Measurements from ENCODE around the gene TFCP2.

TFCP2 gene

DNA sequence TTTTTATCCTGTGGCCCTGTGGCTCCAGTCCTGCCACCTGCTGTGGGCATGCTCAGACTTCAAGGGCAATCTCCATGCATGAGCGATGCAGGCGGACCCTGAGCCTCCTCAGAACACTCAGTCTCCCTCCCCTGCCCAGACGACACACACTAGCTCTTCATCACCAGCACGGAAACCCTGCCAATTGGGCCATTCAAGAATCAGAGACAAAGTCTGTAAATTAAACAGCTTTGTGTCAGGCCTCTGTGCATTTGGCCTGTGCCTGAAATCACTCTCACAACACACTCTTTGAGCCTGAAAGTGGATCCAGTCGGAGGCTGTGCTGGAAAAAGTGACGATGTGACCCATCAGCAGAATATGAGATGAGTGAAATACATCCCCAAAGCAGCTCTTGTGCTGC, 32.4 kb upstream of the TFCP2 start:
- Histone ChIP-seq H3K4me3 (no peak overlapping the region), H3K27ac (no peak overlapping the region)
- no peak for DNase-seq (ENCODE audit: low spot score)
- TF ChIP-seq, protein P1, sequence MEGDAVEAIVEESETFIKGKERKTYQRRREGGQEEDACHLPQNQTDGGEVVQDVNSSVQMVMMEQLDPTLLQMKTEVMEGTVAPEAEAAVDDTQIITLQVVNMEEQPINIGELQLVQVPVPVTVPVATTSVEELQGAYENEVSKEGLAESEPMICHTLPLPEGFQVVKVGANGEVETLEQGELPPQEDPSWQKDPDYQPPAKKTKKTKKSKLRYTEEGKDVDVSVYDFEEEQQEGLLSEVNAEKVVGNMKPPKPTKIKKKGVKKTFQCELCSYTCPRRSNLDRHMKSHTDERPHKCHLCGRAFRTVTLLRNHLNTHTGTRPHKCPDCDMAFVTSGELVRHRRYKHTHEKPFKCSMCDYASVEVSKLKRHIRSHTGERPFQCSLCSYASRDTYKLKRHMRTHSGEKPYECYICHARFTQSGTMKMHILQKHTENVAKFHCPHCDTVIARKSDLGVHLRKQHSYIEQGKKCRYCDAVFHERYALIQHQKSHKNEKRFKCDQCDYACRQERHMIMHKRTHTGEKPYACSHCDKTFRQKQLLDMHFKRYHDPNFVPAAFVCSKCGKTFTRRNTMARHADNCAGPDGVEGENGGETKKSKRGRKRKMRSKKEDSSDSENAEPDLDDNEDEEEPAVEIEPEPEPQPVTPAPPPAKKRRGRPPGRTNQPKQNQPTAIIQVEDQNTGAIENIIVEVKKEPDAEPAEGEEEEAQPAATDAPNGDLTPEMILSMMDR (IDR thresholded peaks at IDR 0.05) = no peak

DNA sequence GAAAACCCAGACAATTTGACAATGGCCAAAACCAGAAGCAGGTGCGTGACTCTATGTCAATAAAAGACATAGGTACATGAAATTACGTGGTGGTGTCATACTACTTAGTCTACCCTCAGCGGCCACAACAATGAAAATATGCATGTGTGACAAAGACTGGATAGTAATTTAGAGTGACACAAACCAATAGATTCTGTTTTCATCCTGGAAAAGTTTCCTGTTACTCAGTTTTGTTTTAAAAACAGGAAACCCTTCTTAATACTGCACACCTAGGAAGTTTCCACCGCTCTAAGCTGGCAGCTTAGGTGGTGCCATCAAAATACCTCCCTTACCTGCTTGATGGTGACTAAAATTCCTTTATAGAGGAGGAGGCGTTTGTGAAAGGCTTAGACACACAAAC, 29.8 kb upstream of the TFCP2 start:
- TF ChIP-seq, protein P1 (IDR thresholded peaks at IDR 0.05) = no peak
- no peak overlapping the region for H3K4me3 ChIP-seq
- DNase-seq (ENCODE audit: low spot score) = no peak
- no peak overlapping the region for H3K27ac ChIP-seq

DNA sequence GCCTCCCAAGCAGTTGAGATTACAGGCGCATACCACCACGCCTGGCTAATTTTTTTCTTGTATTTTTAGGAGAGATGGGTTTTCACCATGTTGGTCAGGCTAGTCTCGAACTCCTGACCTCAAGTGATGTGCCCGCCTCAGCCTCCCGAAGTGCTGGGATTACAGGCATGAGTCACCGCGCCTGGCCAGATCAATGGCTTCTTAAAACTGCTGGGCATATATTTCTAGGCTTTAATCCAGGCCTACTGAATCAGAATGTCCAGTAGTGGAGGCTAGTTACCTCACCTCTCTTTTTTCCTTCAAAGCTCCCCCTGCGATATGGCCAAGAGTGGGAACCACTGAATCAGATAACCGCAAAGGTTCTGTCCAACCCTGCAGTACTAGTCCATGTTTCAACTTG, 27.9 kb upstream of the TFCP2 start:
- TF ChIP-seq, protein P1 (IDR thresholded peaks at IDR 0.05) = no peak
- H3K27ac ChIP-seq = no peak overlapping the region
- H3K4me3 ChIP-seq = no peak overlapping the region
- no peak for DNase-seq (ENCODE audit: low spot score)

DNA sequence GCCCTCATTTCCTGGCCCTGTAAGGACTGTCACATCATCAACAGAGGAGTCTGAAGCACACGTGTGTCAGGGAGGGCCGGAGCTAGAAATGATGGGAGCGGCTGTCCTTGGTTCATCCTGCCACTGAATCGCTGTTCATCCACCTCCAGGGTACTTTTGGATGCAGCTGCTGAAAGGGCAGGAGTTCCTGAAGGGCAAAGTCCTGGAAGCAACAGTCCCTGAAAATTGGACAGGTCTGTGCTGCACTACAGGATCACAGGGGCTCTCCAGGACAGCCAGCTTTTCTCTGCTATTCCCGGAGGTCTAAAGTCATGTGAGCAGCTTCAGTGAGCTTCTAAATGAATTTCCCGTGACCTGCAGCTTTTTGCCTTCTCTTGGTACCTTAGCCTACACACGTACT, 27.2 kb upstream of the TFCP2 start:
- DNase-seq (ENCODE audit: low spot score) = no peak
- TF ChIP-seq, protein P1 (IDR thresholded peaks at IDR 0.05) = no peak
- H3K27ac ChIP-seq = no peak overlapping the region
- no peak overlapping the region for H3K4me3 ChIP-seq

DNA sequence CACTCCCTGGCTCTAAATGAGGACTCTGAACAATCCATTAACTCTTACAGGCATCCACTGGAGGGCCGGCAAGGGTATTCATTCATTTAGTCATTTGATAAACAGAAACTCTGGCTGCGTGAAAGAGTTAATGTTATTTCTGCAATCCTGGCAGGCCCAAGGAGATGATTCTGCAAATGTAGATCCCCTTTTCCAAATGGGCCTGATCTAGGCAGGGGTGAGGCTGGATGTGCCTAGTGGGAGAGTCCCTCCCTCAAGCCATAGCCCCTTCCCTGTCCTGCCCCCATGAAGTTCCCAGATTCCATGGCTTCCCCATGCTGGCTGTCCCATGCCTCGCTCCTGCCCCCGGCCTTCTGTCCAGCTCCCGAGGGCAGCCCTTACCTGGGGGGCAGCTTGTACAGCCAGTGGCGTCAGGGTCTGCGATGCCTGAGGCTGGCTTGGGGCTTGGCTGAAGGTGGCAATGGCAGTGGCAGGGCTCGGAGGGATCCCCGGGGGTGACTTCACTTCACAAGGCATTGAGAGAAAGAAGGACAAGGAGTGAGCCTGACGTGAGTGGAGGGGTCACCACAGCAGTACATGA, 26.5 kb upstream of the TFCP2 start:
- TF ChIP-seq, protein P1 (IDR thresholded peaks at IDR 0.05) = no peak
- Histone ChIP-seq H3K4me3 (no peak overlapping the region), H3K27ac (no peak overlapping the region)
- no peak for DNase-seq (ENCODE audit: low spot score)

DNA sequence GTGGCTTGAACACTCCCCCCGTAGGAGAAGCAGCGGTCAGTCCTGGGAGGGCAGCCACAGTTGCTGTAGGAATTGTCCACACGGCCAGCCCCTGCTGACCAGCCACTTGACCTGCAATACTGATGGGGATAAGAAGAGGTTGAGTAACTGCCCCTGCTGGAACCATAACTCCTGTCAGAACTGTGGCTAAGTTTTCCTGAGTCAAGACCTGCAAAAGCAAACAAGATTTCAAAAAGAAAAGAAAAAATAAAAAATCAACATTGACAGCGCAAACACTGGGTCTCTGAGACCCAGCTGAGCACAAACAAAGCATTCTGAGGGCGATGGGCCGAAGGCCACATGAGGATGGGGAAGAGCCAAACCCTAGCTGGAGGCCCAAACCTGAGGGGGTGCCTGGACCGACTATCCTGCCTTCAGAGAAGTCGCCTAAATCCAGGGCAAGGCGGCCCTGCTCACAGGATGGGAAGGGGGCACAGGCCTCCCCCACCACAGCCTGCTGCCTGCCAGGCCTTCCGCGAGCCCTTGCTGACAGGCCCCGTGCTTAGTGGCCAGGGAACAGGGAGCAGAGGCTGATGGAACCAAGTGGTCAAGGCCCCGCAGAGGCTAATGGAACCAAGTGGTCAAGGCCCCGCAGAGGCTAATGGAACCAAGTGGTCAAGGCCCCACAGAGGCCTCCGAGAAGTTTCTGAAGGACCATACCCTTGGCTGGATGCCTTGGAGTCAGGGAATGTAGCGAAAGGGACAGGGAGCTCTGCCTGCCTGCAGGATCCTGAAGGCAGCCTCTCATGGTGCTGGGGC, 25.8 kb upstream of the TFCP2 start:
- Histone ChIP-seq H3K4me3 (no peak overlapping the region), H3K27ac (no peak overlapping the region)
- TF ChIP-seq, protein P1 (IDR thresholded peaks at IDR 0.05) = no peak
- no peak for DNase-seq (ENCODE audit: low spot score)
